Keratinocyte (primary cell): Measurements from ENCODE around the gene TRIM8. TPM values are rescaled to one million over a fixed set of nuclear protein-coding genes. Genes with fewer than 3 reads are reported as not detected.

ENCODE experiments used
- DNase-seq: peaks from one replicate; pipeline ENCODE4 v3.0.0-alpha.2; 2011; ENCODE audit warnings: low read depth, missing footprints, low spot score
- FAIRE-seq: peaks from 2 replicates; lab custom pipeline; 2011; peaks lifted over from hg19 to GRCh38; lab: Jason Lieb, UNC
- H2AFZ ChIP-seq: 2 replicates; pipeline ENCODE4 v1.6.0; 2012; ENCODE audit warnings: low read length, control low read depth, inconsistent platforms; ENCODE audit not compliant: control insufficient read depth
- H3K27ac ChIP-seq: 2 replicates; pipeline ENCODE4 v1.5.1; 2011; ENCODE audit warnings: low read length; ENCODE audit not compliant: control insufficient read depth, insufficient read depth
- H3K27me3 ChIP-seq: 3 replicates; pipeline ENCODE4 v1.6.0; 2011; ENCODE audit warnings: low read length; ENCODE audit not compliant: control insufficient read depth, insufficient read depth; ENCODE audit errors: extremely low read depth
- H3K36me3 ChIP-seq, 2 experiments: 2 replicates in 1 of 2; 3 replicates in 1 of 2; pipeline ENCODE4 v1.5.1; 2011; ENCODE audit warnings: low read length in 2 of 2, mild to moderate bottlenecking in 1 of 2; ENCODE audit not compliant: control insufficient read depth in 2 of 2, insufficient read depth in 2 of 2; ENCODE audit errors: extremely low read depth in 1 of 2
- H3K4me1 ChIP-seq: 3 replicates; pipeline ENCODE4 v1.5.1; 2011; ENCODE audit warnings: low read length; ENCODE audit not compliant: control insufficient read depth, insufficient read depth; ENCODE audit errors: extremely low read depth
- H3K4me2 ChIP-seq: 3 replicates; pipeline ENCODE4 v1.6.0; 2011; ENCODE audit warnings: low read depth, low read length; ENCODE audit not compliant: control insufficient read depth, insufficient read depth; ENCODE audit errors: extremely low read depth
- H3K4me3 ChIP-seq, 3 experiments: fragments of 200-600 bp in 1 of 3; sonication (generic) in 1 of 3; 2 replicates in 2 of 3; 3 replicates in 1 of 3; pipeline ENCODE4 v1.5.1; 2011 to 2016; ENCODE audit warnings: low read length in 3 of 3, mild to moderate bottlenecking in 3 of 3, control low read depth in 2 of 3, inconsistent platforms in 1 of 3, low read depth in 1 of 3, mixed read lengths in 1 of 3, mixed run types in 1 of 3, moderate library complexity in 1 of 3; ENCODE audit not compliant: control insufficient read depth in 2 of 3, insufficient read depth in 2 of 3; ENCODE audit errors: extremely low read depth in 1 of 3
- H3K79me2 ChIP-seq: 2 replicates; pipeline ENCODE4 v1.6.0; 2012; ENCODE audit warnings: low read length; ENCODE audit not compliant: control insufficient read depth, insufficient read depth
- H3K9ac ChIP-seq: 3 replicates; pipeline ENCODE4 v1.6.0; 2011; ENCODE audit warnings: low read length; ENCODE audit not compliant: control insufficient read depth, insufficient read depth; ENCODE audit errors: extremely low read depth
- H3K9me1 ChIP-seq: 3 replicates; pipeline ENCODE4 v1.6.0; 2011; ENCODE audit warnings: low read length; ENCODE audit not compliant: control insufficient read depth, insufficient read depth; ENCODE audit errors: extremely low read depth
- H3K9me3 ChIP-seq: 2 replicates; pipeline ENCODE4 v1.5.1; 2012; ENCODE audit warnings: low read depth, low read length; ENCODE audit not compliant: control insufficient read depth
- H4K20me1 ChIP-seq: 3 replicates; pipeline ENCODE4 v1.6.0; 2011; ENCODE audit warnings: low read length; ENCODE audit not compliant: control insufficient read depth, insufficient read depth; ENCODE audit errors: extremely low read depth
- CTCF ChIP-seq, 3 experiments: IDR thresholded peaks in 1 of 3; conservative IDR thresholded peaks in 1 of 3; optimal IDR thresholded peaks in 1 of 3; 2 replicates in 2 of 3; 3 replicates in 1 of 3; pipeline versions ENCODE3 to v1.5.1; 2011; ENCODE audit warnings: low read length in 3 of 3, mild to moderate bottlenecking in 3 of 3, moderate library complexity in 2 of 3, control low read depth in 1 of 3, inconsistent platforms in 1 of 3; ENCODE audit not compliant: insufficient read depth in 2 of 3; ENCODE audit errors: extremely low read depth in 1 of 3
- EZH2 ChIP-seq: IDR thresholded peaks from one replicate; pipeline ENCODE4 v1.6.1; 2012; ENCODE audit warnings: inconsistent platforms, mild to moderate bottlenecking, low read length, moderate library complexity
- dilution Hi-C: fragments of 300-500 bp; cut with MboI; formaldehyde crosslinking; loops from one replicate; pipeline ENCODE4 v1.7.0; 2020; ENCODE audit warnings: low sequenced_read_pairs; ENCODE audit not compliant: extremely low pct_ligation_motif_present
- polyA plus RNA-seq, 5 experiments: library from polyadenylated mRNA; depleted of rRNA in 3 of 5; stranded (reverse) in 3 of 5; stranded (forward) in 1 of 5; unstranded in 1 of 5; fragments of >200 nt; gene quantifications; 1 replicate in 1 of 5; 2 replicates in 3 of 5; 3 replicates in 1 of 5; pipeline versions ENCODE4 v1.2.1 to v1.2.3, GENCODE V29; 2011 to 2012; ENCODE audit warnings: missing spikeins in 2 of 5, low read depth in 1 of 5, low replicate concordance in 1 of 5

TRIM8 gene
- polyA plus RNA-seq, 1 donor (not counting 4 experiments of a cell fraction or from before 2014, with no cell fraction given): 24.8 TPM

GRCh38 chr10:102615361-102615760, 28.9 kb upstream of the TRIM8 start:
- peaks cover 6 to 11% of the 10 kb centered on the region in 2 experiments for H3K36me3 ChIP-seq
- no peak overlapping the region for H3K4me2 ChIP-seq
- no peaks in the 10 kb centered on the region for H3K27me3 ChIP-seq
- H3K9me1 ChIP-seq: no peaks in the 10 kb centered on the region
- dilution Hi-C loops: no loop called here
- H3K79me2 ChIP-seq: no peaks in the 10 kb centered on the region
- H4K20me1 ChIP-seq: no peaks in the 10 kb centered on the region
- FAIRE-seq (no peak), DNase-seq (no peak)
- peaks cover 15% of the 10 kb centered on the region for H3K4me1 ChIP-seq
- no peak overlapping the region for H2AFZ ChIP-seq
- H3K27ac ChIP-seq: no peak overlapping the region
- peak; percentile 42 to 56 (median 46) for TF ChIP-seq CTCF (optimal IDR thresholded peaks at IDR 0.05 in 1 of 3, IDR thresholded peaks at IDR 0.05 in 1 of 3, conservative IDR thresholded peaks at IDR 0.05 in 1 of 3; ENCODE audit: extremely low read depth in 1 of 3, insufficient read depth in 2 of 3, low read length in 3 of 3)
- no peak for TF ChIP-seq EZH2
- H3K9ac ChIP-seq: no peak overlapping the region
- H3K4me3 ChIP-seq: no peak overlapping the region
- no peaks in the 10 kb centered on the region for H3K9me3 ChIP-seq

- Histone ChIP-seq H3K36me3 (peaks cover 6 to 11% of the 10 kb centered on the region in 2 experiments), H3K4me3 (no peak overlapping the region), H2AFZ (no peak overlapping the region), H3K9ac (no peak overlapping the region), H3K27me3 (no peaks in the 10 kb centered on the region), H4K20me1 (no peaks in the 10 kb centered on the region), H3K9me1 (no peaks in the 10 kb centered on the region), H3K4me1 (peaks cover 16% of the 10 kb centered on the region), H3K9me3 (no peaks in the 10 kb centered on the region), H3K4me2 (no peak overlapping the region), H3K79me2 (no peaks in the 10 kb centered on the region), H3K27ac (no peak overlapping the region)
- dilution Hi-C loops: no loop called here
- FAIRE-seq (no peak), DNase-seq (no peak)
- no peak for TF ChIP-seq EZH2
- no peak for TF ChIP-seq CTCF (optimal IDR thresholded peaks at IDR 0.05 in 1 of 3, IDR thresholded peaks at IDR 0.05 in 1 of 3, conservative IDR thresholded peaks at IDR 0.05 in 1 of 3; ENCODE audit: extremely low read depth in 1 of 3, insufficient read depth in 2 of 3, low read length in 3 of 3)
Observed at GRCh38 chr10:102616066-102616770, 28.1 kb upstream of the TRIM8 start.
